T47D (cell line): ENCODE results near the gene MESD.

Source experiments
- DNase-seq, 2 experiments: peaks; one replicate each; pipeline versions ENCODE4 v3.0.0 to v3.0.0-alpha.2; 2011 to 2012; ENCODE audit warnings: low read depth in 1 of 2, low spot score in 1 of 2
- JUND ChIP-seq: IDR thresholded peaks from 2 replicates; pipeline ENCODE4 v1.6.1; 2012; ENCODE audit warnings: low read depth
- in situ Hi-C: cut with HindIII; loops from 2 replicates; pipeline ENCODE4 v1.10.0; 2016; ENCODE audit warnings: low sequenced_read_pairs, low pct_unique_long_range_greater_than_20kb

Gene MESD

GRCh38 chr15:80979538-80980200, 9.9 kb downstream of the MESD start:
- in situ Hi-C loops, result no loop called here
- DNase-seq, result no peak
- no peak for TF ChIP-seq JUND

GRCh38 chr15:80978685-80979329, 10.8 kb downstream of the MESD start:
- DNase-seq, result no peak
- no peak for TF ChIP-seq JUND
- in situ Hi-C loops, result no loop called here

- in situ Hi-C loops, result no loop called here
- TF ChIP-seq JUND, result no peak
- peak; percentile 50 to 77 for DNase-seq
Measured at GRCh38 chr15:80977627-80978036, 12.0 kb downstream of the MESD start.

- no peak for TF ChIP-seq JUND
- in situ Hi-C loops, result no loop called here
Measured at GRCh38 chr15:80976851-80977250, 12.8 kb downstream of the MESD start.

GRCh38 chr15:80974914-80975313, 14.7 kb downstream of the MESD start:
- no peak for TF ChIP-seq JUND
- in situ Hi-C loops, result no loop called here
- DNase-seq, result no peak

More at GRCh38 chr15:80976851-80977250, 12.8 kb downstream of the MESD start:
- no peak for DNase-seq

- no peak for DNase-seq
- no peak for TF ChIP-seq JUND
- in situ Hi-C loops, result no loop called here
Measured at GRCh38 chr15:80972276-80972675, 17.3 kb downstream of the MESD start.

- in situ Hi-C loops, result no loop called here
- no peak for TF ChIP-seq JUND
Measured at GRCh38 chr15:80971143-80971542, 18.5 kb downstream of the MESD start.

GRCh38 chr15:80970658-80971057, 19.0 kb downstream of the MESD start:
- in situ Hi-C loops, result no loop called here
- DNase-seq, result no peak
- TF ChIP-seq JUND, result no peak

More at GRCh38 chr15:80971143-80971542, 18.5 kb downstream of the MESD start:
- no peak for DNase-seq

GRCh38 chr15:80970018-80970657, 19.5 kb downstream of the MESD start:
- in situ Hi-C loops, result no loop called here
- TF ChIP-seq JUND, result no peak
- DNase-seq, result peak; percentile 38 to 69

GRCh38 chr15:80969316-80969715, 20.3 kb downstream of the MESD start:
- DNase-seq, result no peak
- in situ Hi-C loops, result no loop called here
- no peak for TF ChIP-seq JUND

- no peak for TF ChIP-seq JUND
- in situ Hi-C loops, result no loop called here
- DNase-seq, result no peak
Measured at GRCh38 chr15:80967991-80968510, 21.6 kb downstream of the MESD start.

GRCh38 chr15:80967451-80967850, 22.2 kb downstream of the MESD start:
- DNase-seq, result peak in 1 of 2 experiments; percentile 65
- in situ Hi-C loops, result no loop called here
- no peak for TF ChIP-seq JUND
